Measurements from ENCODE around the gene ARFGEF3. TPM values are rescaled to one million over a fixed set of nuclear protein-coding genes. Genes with fewer than 3 reads are reported as not detected.

The ARFGEF3 gene
- total and polyA plus RNA-seq, 2 experiments from 2014 or later: 5.8 to 24.6 TPM

DNA sequence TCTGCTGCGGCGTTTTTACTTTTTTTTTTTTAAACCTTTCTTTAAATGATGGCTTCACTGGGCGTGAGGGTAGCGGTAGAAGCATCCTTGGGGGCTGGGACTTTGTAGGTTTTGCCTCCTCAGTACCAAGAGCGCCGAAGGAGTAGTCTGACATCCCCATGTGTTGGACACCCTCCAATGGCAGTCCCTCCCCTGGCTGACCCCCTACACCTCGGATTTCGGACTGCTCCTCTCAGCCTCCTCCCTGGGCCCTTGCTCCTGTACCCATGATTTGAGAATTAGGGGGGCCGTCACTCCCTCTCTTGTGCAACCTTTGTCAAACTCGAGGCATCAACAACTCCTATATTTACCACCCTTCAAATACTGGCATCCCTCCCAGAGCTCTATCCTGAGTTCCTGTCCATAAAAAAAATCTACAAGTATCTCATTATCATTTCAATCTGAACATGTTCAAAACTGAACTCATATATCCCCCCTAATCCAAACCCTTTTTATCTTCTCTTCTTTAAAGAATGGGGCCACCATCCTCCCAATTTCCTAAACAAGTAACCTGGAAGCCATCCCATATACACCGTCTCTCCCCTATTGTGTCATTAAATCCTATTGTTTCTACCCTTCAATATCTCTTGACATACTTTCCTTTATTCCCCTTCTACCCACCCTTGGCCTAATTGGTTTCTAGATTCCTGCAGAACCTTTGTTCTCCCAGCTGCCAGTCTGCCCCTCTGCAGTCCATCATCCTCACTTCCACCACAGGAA is 1.2 kb upstream of the ARFGEF3 start (continued):
- TF ChIP-seq, protein P1, sequence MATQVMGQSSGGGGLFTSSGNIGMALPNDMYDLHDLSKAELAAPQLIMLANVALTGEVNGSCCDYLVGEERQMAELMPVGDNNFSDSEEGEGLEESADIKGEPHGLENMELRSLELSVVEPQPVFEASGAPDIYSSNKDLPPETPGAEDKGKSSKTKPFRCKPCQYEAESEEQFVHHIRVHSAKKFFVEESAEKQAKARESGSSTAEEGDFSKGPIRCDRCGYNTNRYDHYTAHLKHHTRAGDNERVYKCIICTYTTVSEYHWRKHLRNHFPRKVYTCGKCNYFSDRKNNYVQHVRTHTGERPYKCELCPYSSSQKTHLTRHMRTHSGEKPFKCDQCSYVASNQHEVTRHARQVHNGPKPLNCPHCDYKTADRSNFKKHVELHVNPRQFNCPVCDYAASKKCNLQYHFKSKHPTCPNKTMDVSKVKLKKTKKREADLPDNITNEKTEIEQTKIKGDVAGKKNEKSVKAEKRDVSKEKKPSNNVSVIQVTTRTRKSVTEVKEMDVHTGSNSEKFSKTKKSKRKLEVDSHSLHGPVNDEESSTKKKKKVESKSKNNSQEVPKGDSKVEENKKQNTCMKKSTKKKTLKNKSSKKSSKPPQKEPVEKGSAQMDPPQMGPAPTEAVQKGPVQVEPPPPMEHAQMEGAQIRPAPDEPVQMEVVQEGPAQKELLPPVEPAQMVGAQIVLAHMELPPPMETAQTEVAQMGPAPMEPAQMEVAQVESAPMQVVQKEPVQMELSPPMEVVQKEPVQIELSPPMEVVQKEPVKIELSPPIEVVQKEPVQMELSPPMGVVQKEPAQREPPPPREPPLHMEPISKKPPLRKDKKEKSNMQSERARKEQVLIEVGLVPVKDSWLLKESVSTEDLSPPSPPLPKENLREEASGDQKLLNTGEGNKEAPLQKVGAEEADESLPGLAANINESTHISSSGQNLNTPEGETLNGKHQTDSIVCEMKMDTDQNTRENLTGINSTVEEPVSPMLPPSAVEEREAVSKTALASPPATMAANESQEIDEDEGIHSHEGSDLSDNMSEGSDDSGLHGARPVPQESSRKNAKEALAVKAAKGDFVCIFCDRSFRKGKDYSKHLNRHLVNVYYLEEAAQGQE (IDR thresholded peaks at IDR 0.05; ENCODE audit: unreplicated experiment): no peak
- TF ChIP-seq STAT1 (IDR thresholded peaks at IDR 0.05; ENCODE audit: unreplicated experiment) (no peak), POLR2AphosphoS5 (IDR thresholded peaks at IDR 0.05; ENCODE audit: low read depth) (no peak), EZH2phosphoT487 (IDR thresholded peaks at IDR 0.05; ENCODE audit: unreplicated experiment) (no peak), ZNF114 (CRISPR knock-in tag; IDR thresholded peaks at IDR 0.05) (no peak)
- TF ChIP-seq, protein P2, sequence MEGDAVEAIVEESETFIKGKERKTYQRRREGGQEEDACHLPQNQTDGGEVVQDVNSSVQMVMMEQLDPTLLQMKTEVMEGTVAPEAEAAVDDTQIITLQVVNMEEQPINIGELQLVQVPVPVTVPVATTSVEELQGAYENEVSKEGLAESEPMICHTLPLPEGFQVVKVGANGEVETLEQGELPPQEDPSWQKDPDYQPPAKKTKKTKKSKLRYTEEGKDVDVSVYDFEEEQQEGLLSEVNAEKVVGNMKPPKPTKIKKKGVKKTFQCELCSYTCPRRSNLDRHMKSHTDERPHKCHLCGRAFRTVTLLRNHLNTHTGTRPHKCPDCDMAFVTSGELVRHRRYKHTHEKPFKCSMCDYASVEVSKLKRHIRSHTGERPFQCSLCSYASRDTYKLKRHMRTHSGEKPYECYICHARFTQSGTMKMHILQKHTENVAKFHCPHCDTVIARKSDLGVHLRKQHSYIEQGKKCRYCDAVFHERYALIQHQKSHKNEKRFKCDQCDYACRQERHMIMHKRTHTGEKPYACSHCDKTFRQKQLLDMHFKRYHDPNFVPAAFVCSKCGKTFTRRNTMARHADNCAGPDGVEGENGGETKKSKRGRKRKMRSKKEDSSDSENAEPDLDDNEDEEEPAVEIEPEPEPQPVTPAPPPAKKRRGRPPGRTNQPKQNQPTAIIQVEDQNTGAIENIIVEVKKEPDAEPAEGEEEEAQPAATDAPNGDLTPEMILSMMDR (conservative IDR thresholded peaks at IDR 0.05; ENCODE audit: low read depth in 2 of 2): no peak
- TF ChIP-seq, protein P3, sequence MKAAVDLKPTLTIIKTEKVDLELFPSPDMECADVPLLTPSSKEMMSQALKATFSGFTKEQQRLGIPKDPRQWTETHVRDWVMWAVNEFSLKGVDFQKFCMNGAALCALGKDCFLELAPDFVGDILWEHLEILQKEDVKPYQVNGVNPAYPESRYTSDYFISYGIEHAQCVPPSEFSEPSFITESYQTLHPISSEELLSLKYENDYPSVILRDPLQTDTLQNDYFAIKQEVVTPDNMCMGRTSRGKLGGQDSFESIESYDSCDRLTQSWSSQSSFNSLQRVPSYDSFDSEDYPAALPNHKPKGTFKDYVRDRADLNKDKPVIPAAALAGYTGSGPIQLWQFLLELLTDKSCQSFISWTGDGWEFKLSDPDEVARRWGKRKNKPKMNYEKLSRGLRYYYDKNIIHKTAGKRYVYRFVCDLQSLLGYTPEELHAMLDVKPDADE (IDR thresholded peaks at IDR 0.05): no peak

DNA sequence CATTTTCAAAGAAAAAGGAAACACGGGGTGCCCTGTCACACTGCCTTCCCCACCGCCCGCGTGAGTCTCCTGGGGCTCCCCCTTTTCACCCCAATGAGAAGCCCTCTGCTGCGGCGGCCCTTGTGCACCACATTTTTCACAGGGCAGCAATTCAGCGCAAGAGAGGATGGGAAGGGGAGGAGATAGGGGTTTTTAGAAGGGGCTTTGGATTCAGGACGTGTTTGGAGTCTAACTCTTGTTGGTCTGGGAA is 726 bp upstream of the ARFGEF3 start:
- Mint-ChIP-seq H3K27ac (no peak overlapping the region), H3K27me3 (ENCODE audit: insufficient read depth, low read depth, poor library complexity) (peaks cover 19% of the 10 kb centered on the region), H3K9me3 (no peaks in the 10 kb centered on the region), H3K4me3 (peak overlapping the region; percentile 78), H3K4me1 (peaks cover 30% of the 10 kb centered on the region), H3K36me3 (ENCODE audit: low read depth) (no peaks in the 10 kb centered on the region)
- Histone ChIP-seq H3K27me3 (ENCODE audit: insufficient read depth) (peaks cover 32% of the 10 kb centered on the region), H3K4me3 (peak overlapping the region; percentile 90), H3K27ac (ENCODE audit: low read depth) (no peak overlapping the region), H3K4me1 (ENCODE audit: insufficient read depth) (peaks cover 26% of the 10 kb centered on the region), H4K20me1 (replicated peaks; ENCODE audit: insufficient read depth) (no peaks in the 10 kb centered on the region), H3F3A (replicated peaks; ENCODE audit: low read depth) (no peaks in the 10 kb centered on the region), H3K9me2 (ENCODE audit: insufficient read depth) (no peaks in the 10 kb centered on the region), H3K36me3 (ENCODE audit: insufficient read depth) (no peaks in the 10 kb centered on the region), H3K79me2 (replicated peaks; ENCODE audit: insufficient read depth) (0 out of 2 replicates have a peak, but pooled peaks cover 21% of the 10 kb centered on the region), H3K4me2 (peak overlapping the region; percentile 81), H2AFZ (peak overlapping the region; percentile 91)
- peak; percentile 10; the same call in 2 of the 3 replicates for ATAC-seq
- no peak for DNase-seq (ENCODE audit: low spot score)
- TF ChIP-seq JUNB (IDR thresholded peaks at IDR 0.05; ENCODE audit: unreplicated experiment): no peak
- TF ChIP-seq, protein P2 (conservative IDR thresholded peaks at IDR 0.05; ENCODE audit: low read depth in 2 of 2): no peak
- TF ChIP-seq, protein P4, sequence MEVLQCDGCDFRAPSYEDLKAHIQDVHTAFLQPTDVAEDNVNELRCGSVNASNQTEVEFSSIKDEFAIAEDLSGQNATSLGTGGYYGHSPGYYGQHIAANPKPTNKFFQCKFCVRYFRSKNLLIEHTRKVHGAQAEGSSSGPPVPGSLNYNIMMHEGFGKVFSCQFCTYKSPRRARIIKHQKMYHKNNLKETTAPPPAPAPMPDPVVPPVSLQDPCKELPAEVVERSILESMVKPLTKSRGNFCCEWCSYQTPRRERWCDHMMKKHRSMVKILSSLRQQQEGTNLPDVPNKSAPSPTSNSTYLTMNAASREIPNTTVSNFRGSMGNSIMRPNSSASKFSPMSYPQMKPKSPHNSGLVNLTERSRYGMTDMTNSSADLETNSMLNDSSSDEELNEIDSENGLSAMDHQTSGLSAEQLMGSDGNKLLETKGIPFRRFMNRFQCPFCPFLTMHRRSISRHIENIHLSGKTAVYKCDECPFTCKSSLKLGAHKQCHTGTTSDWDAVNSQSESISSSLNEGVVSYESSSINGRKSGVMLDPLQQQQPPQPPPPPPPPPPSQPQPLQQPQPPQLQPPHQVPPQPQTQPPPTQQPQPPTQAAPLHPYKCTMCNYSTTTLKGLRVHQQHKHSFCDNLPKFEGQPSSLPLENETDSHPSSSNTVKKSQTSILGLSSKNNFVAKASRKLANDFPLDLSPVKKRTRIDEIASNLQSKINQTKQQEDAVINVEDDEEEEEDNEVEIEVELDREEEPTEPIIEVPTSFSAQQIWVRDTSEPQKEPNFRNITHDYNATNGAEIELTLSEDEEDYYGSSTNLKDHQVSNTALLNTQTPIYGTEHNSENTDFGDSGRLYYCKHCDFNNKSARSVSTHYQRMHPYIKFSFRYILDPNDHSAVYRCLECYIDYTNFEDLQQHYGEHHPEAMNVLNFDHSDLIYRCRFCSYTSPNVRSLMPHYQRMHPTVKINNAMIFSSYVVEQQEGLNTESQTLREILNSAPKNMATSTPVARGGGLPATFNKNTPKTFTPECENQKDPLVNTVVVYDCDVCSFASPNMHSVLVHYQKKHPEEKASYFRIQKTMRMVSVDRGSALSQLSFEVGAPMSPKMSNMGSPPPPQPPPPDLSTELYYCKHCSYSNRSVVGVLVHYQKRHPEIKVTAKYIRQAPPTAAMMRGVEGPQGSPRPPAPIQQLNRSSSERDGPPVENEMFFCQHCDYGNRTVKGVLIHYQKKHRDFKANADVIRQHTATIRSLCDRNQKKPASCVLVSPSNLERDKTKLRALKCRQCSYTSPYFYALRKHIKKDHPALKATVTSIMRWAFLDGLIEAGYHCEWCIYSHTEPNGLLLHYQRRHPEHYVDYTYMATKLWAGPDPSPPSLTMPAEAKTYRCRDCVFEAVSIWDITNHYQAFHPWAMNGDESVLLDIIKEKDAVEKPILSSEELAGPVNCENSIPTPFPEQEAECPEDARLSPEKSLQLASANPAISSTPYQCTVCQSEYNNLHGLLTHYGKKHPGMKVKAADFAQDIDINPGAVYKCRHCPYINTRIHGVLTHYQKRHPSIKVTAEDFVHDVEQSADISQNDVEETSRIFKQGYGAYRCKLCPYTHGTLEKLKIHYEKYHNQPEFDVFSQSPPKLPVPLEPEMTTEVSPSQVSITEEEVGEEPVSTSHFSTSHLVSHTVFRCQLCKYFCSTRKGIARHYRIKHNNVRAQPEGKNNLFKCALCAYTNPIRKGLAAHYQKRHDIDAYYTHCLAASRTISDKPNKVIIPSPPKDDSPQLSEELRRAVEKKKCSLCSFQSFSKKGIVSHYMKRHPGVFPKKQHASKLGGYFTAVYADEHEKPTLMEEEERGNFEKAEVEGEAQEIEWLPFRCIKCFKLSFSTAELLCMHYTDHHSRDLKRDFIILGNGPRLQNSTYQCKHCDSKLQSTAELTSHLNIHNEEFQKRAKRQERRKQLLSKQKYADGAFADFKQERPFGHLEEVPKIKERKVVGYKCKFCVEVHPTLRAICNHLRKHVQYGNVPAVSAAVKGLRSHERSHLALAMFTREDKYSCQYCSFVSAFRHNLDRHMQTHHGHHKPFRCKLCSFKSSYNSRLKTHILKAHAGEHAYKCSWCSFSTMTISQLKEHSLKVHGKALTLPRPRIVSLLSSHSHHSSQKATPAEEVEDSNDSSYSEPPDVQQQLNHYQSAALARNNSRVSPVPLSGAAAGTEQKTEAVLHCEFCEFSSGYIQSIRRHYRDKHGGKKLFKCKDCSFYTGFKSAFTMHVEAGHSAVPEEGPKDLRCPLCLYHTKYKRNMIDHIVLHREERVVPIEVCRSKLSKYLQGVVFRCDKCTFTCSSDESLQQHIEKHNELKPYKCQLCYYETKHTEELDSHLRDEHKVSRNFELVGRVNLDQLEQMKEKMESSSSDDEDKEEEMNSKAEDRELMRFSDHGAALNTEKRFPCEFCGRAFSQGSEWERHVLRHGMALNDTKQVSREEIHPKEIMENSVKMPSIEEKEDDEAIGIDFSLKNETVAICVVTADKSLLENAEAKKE (CRISPR knock-in tag; IDR thresholded peaks at IDR 0.05): no peak
- TF ChIP-seq POLR2AphosphoS5 (IDR thresholded peaks at IDR 0.05; ENCODE audit: low read depth): no peak
